Measurements from ENCODE around the gene CCNI2.
A peak's percentile ranks its signal among the peaks of the same experiment; 100 is the strongest.

CCNI2 gene

GRCh38 chr5:132746954-132747615 lies at the start of gene CCNI2:
Gene CCNI2 (plus strand): TSS chr5:132747426. CDS start chr5:132747496, 70 bp downstream.
- DNase-seq, result no peak

GRCh38 chr5:132704875-132705274 lies 42.4 kb upstream of the CCNI2 start:
- DNase-seq, result no peak

GRCh38 chr5:132708645-132709044 lies 38.6 kb upstream of the CCNI2 start:
- DNase-seq, result peak; percentile 57

GRCh38 chr5:132714456-132715307 lies 32.5 kb upstream of the CCNI2 start:
- peak; percentile 90 for DNase-seq

GRCh38 chr5:132718544-132719312 lies 28.5 kb upstream of the CCNI2 start:
- no peak for DNase-seq

GRCh38 chr5:132725745-132726144 lies 21.5 kb upstream of the CCNI2 start:
- no peak for DNase-seq

GRCh38 chr5:132729896-132730295 lies 17.3 kb upstream of the CCNI2 start:
- no peak for DNase-seq

GRCh38 chr5:132733499-132734148 lies 13.6 kb upstream of the CCNI2 start:
- no peak for DNase-seq

- DNase-seq, result no peak
Measured at GRCh38 chr5:132734687-132735086, 12.5 kb upstream of the CCNI2 start.

- DNase-seq, result peak; percentile 94
Measured at GRCh38 chr5:132736853-132737833, 10.1 kb upstream of the CCNI2 start, which contains the start of gene KIF3A. Gene KIF3A (minus strand): TSS chr5:132737546. CDS start chr5:132737419, 127 bp downstream.

GRCh38 chr5:132737982-132738681 lies 9.1 kb upstream of the CCNI2 start:
- no peak for DNase-seq

- DNase-seq, result no peak
Measured at GRCh38 chr5:132739232-132739631, 8.0 kb upstream of the CCNI2 start.

GRCh38 chr5:132742158-132742557 lies 5.1 kb upstream of the CCNI2 start:
- DNase-seq, result no peak

GRCh38 chr5:132742626-132743025 lies 4.6 kb upstream of the CCNI2 start:
- DNase-seq, result no peak

GRCh38 chr5:132744659-132745058 lies 2.6 kb upstream of the CCNI2 start:
- DNase-seq, result no peak

GRCh38 chr5:132746592-132746953 lies 653 bp upstream of the CCNI2 start:
- no peak for DNase-seq

- no peak for DNase-seq
Measured at GRCh38 chr5:132747616-132748440, 602 bp downstream of the CCNI2 start.

GRCh38 chr5:132748522-132749000 lies 1.3 kb downstream of the CCNI2 start:
- DNase-seq, result no peak

GRCh38 chr5:132749506-132749905 lies 2.3 kb downstream of the CCNI2 start:
- DNase-seq, result no peak

All from MV-4-11 (cell line).